HG02642 (cell line): ENCODE results near the gene AKAP3.

Experiments used
- ATAC-seq: cut with Tn5 transposase; IDR thresholded peaks from one replicate; pipeline ENCODE4 v1.9.1; 2021; ENCODE audit warnings: mild to moderate bottlenecking; ENCODE audit not compliant: unreplicated experiment, poor library complexity

The AKAP3 gene

DNA sequence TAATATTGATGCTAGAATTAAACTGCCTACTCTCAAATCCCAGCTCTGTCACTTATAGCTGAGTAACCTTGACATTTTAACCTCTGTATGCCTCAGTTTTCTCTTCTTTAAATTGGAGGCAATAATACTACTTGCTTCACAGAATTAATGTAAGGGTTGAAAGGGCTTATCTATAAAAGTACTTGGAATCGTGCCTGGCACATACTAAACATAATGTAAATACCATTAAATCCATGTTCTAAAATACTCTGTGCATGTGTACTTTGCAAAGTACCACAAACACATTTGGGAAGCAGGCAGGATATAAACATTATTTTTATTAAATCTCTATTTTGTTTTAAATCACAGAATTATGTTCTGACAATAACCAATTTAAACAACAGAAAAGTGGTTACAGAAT, 44.9 kb downstream of the AKAP3 start:
- no peak for ATAC-seq

- no peak for ATAC-seq
Measured at GRCh38 chr12:4603421-4603820, 45.4 kb downstream of the AKAP3 start.

DNA sequence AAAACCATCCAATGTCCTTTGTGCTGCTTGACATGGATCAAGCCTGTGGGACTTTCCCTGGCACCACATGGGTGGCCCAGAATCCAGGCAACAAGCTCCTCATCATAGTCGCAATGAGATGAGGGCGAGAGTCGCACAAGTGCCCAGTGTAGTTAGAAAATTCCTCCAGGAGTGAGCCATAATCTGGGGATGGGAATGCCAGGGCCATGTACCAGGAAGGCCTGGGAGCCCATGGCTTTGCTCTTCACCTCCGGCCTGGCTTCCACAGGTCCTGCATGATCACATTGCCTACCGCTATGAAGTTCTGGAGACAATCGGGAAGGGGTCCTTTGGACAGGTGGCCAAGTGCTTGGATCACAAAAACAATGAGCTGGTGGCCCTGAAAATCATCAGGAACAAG, 53.0 kb downstream of the AKAP3 start:
- no peak for ATAC-seq

DNA sequence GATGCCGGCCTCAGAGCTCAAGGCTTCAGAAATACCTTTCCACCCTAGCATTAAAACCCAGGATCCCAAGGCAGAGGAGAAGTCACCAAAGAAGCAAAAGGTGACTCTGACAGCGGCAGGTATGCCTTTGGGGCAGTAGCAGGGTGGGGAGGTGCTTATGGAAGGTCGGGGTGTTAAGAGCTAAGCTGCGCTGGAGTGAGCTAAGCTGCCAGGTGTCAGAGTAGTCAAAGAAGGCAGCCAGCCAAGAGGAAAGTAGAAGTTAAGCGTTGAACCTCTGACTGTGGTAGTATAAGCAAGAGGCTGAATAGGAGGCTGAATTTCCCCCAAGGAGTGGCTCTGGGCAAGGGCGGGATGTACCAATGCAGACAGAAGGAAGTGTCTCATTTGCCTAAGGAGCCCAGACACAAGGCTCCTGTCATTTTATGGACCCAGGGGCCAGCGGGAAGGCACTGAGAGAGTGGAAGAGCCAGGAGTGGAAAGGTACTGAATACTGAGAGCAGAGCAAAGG, 57.6 kb downstream of the AKAP3 start:
- ATAC-seq = no peak

- no peak for ATAC-seq
Measured at GRCh38 chr12:4589941-4590340, 58.9 kb downstream of the AKAP3 start.

DNA sequence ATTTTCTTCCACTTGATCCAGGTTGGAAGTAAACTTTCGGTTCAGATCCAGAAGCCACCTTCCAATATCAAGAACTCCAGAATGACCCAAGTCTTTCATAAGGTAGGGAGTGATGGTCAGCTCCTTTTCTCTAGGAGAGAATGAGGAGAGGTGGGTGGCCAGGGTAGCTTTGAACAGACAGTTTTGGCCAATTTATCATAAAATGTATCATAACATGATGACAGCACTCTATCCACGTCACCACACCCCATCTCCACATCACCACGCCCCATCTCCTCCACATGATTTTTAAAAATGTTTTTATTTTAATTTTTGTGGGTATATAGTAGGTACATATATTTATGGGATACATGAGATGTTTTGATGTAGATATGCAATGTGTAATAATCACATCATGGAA, 59.9 kb downstream of the AKAP3 start:
- no peak for ATAC-seq

- no peak for ATAC-seq
Measured at GRCh38 chr12:4587108-4587507, 61.7 kb downstream of the AKAP3 start.

DNA sequence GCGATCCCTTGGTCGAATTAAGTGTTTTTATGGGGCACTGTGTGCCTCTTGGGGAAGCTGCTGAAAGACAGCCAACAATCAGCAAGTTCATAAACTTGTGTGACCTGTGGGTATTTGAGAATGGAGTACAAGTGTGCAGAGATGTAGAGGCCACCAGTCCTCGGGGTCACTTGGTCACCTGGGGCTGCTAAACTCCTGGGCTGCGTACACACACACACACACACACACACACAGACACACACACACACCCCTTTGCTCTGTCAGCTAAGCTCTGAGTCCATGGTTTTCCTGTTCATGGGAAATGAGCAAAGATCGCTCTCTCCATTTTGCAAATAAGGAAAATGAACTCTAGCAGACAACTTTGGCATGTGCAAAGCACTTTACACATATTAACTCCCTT, 62.4 kb downstream of the AKAP3 start:
- ATAC-seq = no peak

DNA sequence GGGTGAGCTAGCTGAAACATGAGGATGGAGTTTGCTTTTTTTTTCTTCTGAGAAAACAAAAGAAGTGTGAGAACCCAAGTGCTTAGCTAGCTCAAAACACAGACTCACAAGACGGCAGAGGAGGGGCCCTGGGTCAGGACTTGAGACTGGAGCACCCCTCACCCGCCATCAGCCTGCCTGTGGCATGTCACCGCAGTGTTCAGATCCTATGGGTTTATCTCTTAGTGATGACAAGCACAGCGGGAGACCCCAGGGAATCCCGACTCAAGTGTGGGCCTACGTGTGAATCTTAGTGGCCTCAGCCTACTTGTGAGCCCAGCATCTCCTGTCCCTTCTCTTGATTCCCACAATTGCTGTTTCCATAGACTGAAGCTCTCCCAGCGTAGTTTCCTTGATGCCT, 64.0 kb downstream of the AKAP3 start:
- no peak for ATAC-seq

DNA sequence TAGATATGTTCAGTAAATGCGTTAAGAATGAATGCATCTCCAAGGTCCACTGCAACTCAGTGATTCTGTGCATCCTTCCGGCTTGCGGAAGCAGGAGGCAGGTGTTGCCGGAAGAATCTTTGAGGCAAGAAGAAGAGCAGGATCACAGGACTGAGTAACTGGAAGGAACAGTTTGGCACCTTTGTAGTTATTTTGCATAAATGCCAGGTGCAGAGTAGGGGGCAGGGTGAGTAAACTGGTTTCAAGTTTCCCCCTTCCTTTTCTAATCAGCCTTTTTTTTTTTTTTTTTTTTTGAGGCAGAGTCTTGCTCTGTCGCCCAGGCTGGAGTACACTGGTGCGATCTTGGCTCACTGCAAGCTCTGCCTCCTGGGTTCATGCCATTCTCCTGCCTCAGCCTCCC, 64.6 kb downstream of the AKAP3 start:
- ATAC-seq = no peak

- ATAC-seq = no peak
Measured at GRCh38 chr12:4580281-4580688, 68.6 kb downstream of the AKAP3 start.

DNA sequence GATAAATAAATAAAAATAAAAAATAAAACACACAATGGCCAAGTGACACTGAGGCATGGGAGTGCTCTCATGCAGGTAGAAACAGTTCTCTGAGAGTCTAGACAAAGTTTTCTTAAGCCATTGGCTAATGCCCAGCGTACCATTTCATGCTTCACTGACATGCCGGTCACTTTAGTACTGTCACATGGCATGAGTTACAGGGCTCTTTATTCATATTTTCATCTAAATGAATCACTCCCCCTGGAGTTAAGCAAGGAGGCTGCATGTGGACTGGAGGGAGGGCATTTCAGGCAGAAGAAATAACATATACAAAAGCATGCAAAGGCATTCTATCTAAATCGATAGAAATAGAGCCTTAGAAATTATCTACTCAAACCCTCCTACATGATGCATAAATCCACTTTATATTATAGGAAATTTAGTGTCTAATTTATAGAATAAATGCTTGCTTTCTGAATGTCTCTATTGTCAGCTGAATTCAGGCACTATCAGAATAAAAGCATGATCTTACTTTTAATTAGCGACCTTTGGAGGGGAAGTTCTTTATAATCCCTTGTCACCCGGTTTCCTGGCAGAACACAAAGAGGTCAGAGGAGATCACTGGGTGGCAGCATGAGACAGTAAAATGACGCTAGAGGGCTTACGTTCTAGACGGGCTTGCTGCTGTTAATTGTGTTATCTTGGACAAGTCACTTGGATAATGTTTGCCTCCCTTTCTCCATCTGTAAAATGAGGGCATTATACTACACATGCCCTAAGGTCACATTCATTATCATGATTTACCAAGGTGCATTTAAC, 69.3 kb downstream of the AKAP3 start:
- ATAC-seq = no peak

GRCh38 chr12:4572680-4573079, 76.2 kb downstream of the AKAP3 start:
- ATAC-seq = no peak

DNA sequence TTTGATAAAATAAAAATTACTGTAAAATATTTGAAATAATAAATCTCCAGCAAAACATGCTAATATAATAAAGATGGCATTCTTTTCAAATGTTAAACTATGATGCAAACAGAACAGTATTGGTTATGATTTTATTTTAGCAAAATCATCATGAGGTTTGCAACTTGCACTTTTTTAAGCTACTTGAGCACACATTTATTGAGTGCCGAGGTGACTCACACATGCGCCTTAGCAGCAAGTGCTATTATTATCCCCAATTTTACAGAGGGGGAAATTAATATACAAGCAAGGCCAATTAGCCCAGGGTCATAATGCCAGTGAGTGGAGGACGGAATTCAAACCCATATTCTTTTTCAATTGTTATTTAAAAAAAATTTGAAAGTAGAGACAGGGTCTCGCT, 79.6 kb downstream of the AKAP3 start:
- no peak for ATAC-seq

DNA sequence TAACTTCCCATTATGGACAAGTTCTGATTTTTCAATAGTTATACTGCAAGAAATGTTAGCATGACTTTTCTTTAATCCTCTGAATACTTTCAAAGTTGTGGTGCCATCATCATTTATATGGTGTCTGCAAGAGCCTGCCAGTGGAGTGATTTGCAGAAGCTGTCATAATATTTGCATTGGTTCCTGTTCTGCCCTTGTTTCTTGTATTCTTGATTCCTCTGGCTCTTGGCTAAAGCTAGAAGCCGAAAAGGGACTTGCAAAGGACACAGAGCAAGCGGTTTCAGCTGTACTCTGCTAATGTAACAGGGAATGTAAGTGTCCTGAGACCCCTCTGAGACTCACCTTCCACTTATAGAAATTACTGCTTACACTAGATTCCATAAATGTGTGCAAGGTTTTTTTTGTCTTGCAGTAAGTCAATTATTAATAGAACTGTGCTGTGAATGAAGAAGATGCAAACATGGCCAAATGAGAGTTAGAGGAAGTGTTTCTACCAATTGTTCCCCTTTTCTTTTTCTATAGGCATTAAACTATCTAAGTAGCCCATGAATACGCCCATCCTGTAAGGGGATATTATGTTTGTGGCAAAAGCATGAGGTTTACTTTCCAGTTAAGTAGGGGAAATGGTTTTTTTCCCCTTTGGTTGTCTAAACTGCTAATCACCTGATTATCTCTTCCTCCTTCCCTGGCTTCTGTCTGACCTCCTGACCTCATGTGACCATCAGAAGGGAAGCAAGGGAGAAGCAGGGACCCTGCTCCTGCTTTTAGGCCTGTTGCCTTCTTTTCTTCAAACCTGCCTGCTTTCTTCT, 81.6 kb downstream of the AKAP3 start:
- ATAC-seq = no peak

DNA sequence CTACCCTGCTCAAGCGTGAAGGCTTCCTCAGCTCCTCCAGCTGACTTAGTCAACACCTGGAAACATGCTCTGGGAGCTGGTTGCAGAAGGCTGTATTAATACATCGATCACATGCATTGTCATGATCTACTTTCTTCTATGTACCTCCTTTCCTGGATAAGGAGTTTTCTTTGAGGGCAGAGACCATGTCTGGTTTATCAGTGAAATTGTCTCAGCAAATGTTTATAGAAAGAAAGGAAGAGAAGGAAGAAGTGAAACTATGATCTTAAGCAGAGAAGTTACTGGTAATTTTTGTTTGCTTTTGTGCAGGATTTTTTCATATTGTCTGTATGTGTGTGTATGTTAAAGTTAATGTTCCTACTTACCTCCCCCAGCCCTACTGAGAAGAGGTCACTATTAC, 82.4 kb downstream of the AKAP3 start:
- ATAC-seq = no peak
